VCaP (cell line): ENCODE measurements around the gene AMN.

Experiments used
- H3K27ac ChIP-seq: fragments of 450-650 bp; 2 replicates; pipeline ENCODE4 v1.5.1; 2017
- CTCF ChIP-seq: fragments of 450-650 bp; conservative IDR thresholded peaks from 2 replicates; pipeline ENCODE4 v1.5.1; 2017; ENCODE audit warnings: mild to moderate bottlenecking, moderate library complexity

The AMN gene

GRCh38 chr14:102932484-102933248, 10.2 kb downstream of the AMN start:
- no peak for TF ChIP-seq CTCF
- H3K27ac ChIP-seq, result no peak overlapping the region

GRCh38 chr14:102933618-102934231, 11.3 kb downstream of the AMN start:
- no peak for TF ChIP-seq CTCF
- H3K27ac ChIP-seq, result no peak overlapping the region

GRCh38 chr14:102935756-102936155, 13.3 kb downstream of the AMN start:
- TF ChIP-seq CTCF, result no peak
- no peak overlapping the region for H3K27ac ChIP-seq

- H3K27ac ChIP-seq, result no peak overlapping the region
- TF ChIP-seq CTCF, result no peak
These were observed 15.1 kb downstream of the AMN start for GRCh38 chr14:102937331-102938175.

- no peak overlapping the region for H3K27ac ChIP-seq
- TF ChIP-seq CTCF, result no peak
These were observed 15.7 kb downstream of the AMN start for GRCh38 chr14:102938191-102938590.

- no peak overlapping the region for H3K27ac ChIP-seq
- no peak for TF ChIP-seq CTCF
These were observed 16.9 kb downstream of the AMN start for GRCh38 chr14:102939329-102939728.
